ENCODE data around the gene CALD1. TPM values are rescaled to one million over a fixed set of nuclear protein-coding genes. Genes with fewer than 3 reads are reported as not detected.

The CALD1 gene
- polyA plus RNA-seq, 1 donor, result 191 TPM

DNA sequence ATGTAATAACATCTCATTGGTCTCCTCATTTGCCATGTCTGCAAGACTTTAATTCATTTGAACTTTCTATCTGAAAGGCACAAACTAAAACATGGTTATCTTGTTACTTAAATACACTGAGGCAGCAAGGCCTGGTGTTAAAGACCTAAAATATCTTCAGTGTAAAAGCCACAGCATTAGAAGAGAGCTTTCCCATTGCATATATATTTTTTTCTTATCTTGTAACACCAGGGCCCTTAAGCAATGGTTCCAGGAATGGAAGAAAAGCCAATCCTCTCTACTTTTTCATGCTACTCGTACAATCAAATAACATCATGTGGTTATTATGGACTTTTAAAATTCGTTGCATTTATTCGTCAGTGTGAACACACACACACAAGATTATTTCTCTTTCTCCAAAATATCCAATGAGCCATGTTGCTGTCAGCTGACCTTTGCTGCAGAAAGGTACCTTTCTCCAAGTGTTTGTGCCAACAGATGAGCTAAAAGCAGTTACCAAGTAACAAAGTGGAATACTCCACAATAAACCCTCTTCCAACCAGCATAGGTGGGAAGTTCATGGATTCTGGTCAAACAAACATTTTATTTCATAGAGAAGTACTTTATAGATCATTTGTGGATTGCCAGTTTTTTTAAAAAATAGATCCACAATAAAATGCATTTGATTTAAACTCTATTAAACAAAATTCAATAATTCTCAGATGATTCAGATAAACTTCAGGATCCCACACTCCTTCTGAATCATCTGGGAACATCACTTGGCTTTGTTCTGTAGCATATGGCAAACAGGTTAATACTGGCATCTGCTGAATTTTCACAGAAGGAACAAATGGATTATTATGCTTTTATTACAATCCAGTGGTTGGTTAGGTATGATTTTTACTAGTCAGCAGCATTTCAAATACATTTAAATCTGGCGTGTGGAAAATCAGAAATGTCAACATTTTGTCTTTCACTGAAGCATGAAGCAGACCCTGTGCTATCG lies 143.6 kb downstream of the CALD1 start:
- Histone ChIP-seq H3K4me3 (ENCODE audit: low read length) (no peak overlapping the region), H3K27me3 (ENCODE audit: control insufficient read depth, insufficient read depth, low read length) (no peaks in the 10 kb centered on the region), H3K9me3 (ENCODE audit: control insufficient read depth, low read depth, low read length) (no peaks in the 10 kb centered on the region), H3K4me1 (ENCODE audit: control insufficient read depth, insufficient read depth, low read length) (no peaks in the 10 kb centered on the region), H3K36me3 (ENCODE audit: control insufficient read depth, insufficient read depth, low read length) (no peaks in the 10 kb centered on the region), H3K27ac (ENCODE audit: low read length) (no peak overlapping the region)
- WGBS (ENCODE audit: insufficient coverage, low lambda C conversion rate), result 89% methylated on average over 5 of the region's 5 CpGs
- no peak for DNase-seq

- Histone ChIP-seq H3K9me3 (ENCODE audit: control insufficient read depth, low read depth, low read length) (peaks cover 3% of the 10 kb centered on the region), H3K4me3 (ENCODE audit: low read length) (no peak overlapping the region), H3K4me1 (ENCODE audit: control insufficient read depth, insufficient read depth, low read length) (no peaks in the 10 kb centered on the region), H3K27ac (ENCODE audit: low read length) (no peak overlapping the region), H3K27me3 (ENCODE audit: control insufficient read depth, insufficient read depth, low read length) (no peaks in the 10 kb centered on the region), H3K36me3 (ENCODE audit: control insufficient read depth, insufficient read depth, low read length) (peaks cover 7% of the 10 kb centered on the region)
- no peak for DNase-seq
- 93% methylated on average over 3 of the region's 5 CpGs for WGBS (ENCODE audit: insufficient coverage, low lambda C conversion rate)
These were observed 146.3 kb downstream of the CALD1 start for GRCh38 chr7:134925766-134926165.

DNA sequence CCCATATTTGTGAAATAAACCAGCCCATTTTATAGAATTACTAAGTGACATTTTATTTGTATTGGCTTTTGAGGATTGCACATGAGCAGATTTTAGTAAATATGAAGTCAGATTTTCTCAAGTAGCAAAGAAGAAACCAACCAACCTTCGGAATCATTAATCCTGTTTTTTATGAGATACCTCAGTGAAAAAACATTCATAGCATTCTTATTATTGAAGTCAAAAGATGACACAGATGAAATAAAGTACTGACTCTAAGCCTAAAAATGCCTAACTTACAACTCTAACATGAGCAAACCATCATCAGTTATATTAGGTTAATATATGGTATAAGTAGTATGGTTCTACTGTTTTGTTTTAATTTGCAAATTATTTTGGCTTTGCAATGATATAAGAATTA lies 147.0 kb downstream of the CALD1 start:
- H3K9me3 ChIP-seq (ENCODE audit: control insufficient read depth, low read depth, low read length), result peaks cover 3% of the 10 kb centered on the region
- WGBS (ENCODE audit: insufficient coverage, low lambda C conversion rate), result no CpG with 5 or more reads among the region's 1 CpG
- H3K27ac ChIP-seq (ENCODE audit: low read length), result no peak overlapping the region
- no peak overlapping the region for H3K4me3 ChIP-seq (ENCODE audit: low read length)
- H3K27me3 ChIP-seq (ENCODE audit: control insufficient read depth, insufficient read depth, low read length), result no peaks in the 10 kb centered on the region
- no peaks in the 10 kb centered on the region for H3K4me1 ChIP-seq (ENCODE audit: control insufficient read depth, insufficient read depth, low read length)
- peaks cover 7% of the 10 kb centered on the region for H3K36me3 ChIP-seq (ENCODE audit: control insufficient read depth, insufficient read depth, low read length)
- no peak for DNase-seq

DNA sequence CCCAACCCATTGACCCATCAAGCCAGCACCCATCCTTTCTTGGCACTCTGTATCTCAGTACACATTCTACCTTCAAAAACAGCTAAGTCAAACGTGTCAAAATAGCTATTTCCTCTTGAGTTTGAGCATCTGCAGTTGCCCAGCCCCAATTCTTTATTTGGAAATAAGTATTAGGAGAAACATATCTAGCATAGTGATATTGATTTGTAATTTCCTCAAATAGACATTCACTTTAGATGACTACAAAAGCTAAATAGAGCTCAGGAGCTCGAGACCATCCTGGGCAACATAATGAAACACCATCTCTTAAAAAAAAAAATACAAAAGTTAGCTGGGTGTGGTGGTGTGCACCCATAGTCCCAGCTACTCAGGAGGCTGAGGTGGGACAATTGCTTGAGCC lies 147.6 kb downstream of the CALD1 start:
- no peaks in the 10 kb centered on the region for H3K27me3 ChIP-seq (ENCODE audit: control insufficient read depth, insufficient read depth, low read length)
- no peaks in the 10 kb centered on the region for H3K4me1 ChIP-seq (ENCODE audit: control insufficient read depth, insufficient read depth, low read length)
- H3K9me3 ChIP-seq (ENCODE audit: control insufficient read depth, low read depth, low read length), result peaks cover 3% of the 10 kb centered on the region
- H3K4me3 ChIP-seq (ENCODE audit: low read length), result no peak overlapping the region
- H3K36me3 ChIP-seq (ENCODE audit: control insufficient read depth, insufficient read depth, low read length), result peaks cover 7% of the 10 kb centered on the region
- DNase-seq, result no peak
- H3K27ac ChIP-seq (ENCODE audit: low read length), result no peak overlapping the region
- no CpG with 5 or more reads among the region's 2 CpGs for WGBS (ENCODE audit: insufficient coverage, low lambda C conversion rate)

- no peak for DNase-seq
- 100% methylated on average over 2 of the region's 3 CpGs for WGBS (ENCODE audit: insufficient coverage, low lambda C conversion rate)
- Histone ChIP-seq H3K27me3 (ENCODE audit: control insufficient read depth, insufficient read depth, low read length) (no peaks in the 10 kb centered on the region), H3K27ac (ENCODE audit: low read length) (no peak overlapping the region), H3K9me3 (ENCODE audit: control insufficient read depth, low read depth, low read length) (peaks cover 3% of the 10 kb centered on the region), H3K4me1 (ENCODE audit: control insufficient read depth, insufficient read depth, low read length) (no peaks in the 10 kb centered on the region), H3K4me3 (ENCODE audit: low read length) (no peak overlapping the region), H3K36me3 (ENCODE audit: control insufficient read depth, insufficient read depth, low read length) (peaks cover 7% of the 10 kb centered on the region)
These were observed 148.3 kb downstream of the CALD1 start for GRCh38 chr7:134927723-134928122.

DNA sequence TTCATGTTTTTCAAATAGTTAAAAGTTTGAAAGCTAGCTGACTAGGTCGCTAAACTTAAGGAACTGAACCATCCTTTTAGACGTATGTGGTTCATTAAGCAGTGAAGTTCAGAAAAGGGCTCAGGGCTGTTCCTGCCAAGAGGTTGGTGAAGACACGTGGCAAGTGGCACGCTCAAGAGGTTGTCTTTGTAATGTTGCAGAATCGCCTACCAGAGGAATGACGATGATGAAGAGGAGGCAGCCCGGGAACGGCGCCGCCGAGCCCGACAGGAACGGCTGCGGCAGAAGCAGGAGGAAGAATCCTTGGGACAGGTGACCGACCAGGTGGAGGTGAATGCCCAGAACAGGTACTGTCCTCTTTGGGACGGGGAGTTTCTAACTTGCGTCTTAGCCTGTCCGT lies 149.1 kb downstream of the CALD1 start:
- peaks cover 7% of the 10 kb centered on the region for H3K36me3 ChIP-seq (ENCODE audit: control insufficient read depth, insufficient read depth, low read length)
- no peak overlapping the region for H3K27ac ChIP-seq (ENCODE audit: low read length)
- no peaks in the 10 kb centered on the region for H3K4me1 ChIP-seq (ENCODE audit: control insufficient read depth, insufficient read depth, low read length)
- H3K9me3 ChIP-seq (ENCODE audit: control insufficient read depth, low read depth, low read length), result peaks cover 6% of the 10 kb centered on the region
- H3K4me3 ChIP-seq (ENCODE audit: low read length), result no peak overlapping the region
- no peak for DNase-seq
- whole genome bisulfite sequencing (ENCODE audit: insufficient coverage, low lambda C conversion rate), result 100% methylated on average over 5 of the region's 18 CpGs
- no peaks in the 10 kb centered on the region for H3K27me3 ChIP-seq (ENCODE audit: control insufficient read depth, insufficient read depth, low read length)

GRCh38 chr7:134931487-134931886 lies 152.1 kb downstream of the CALD1 start:
- no CpG with 5 or more reads among the region's 1 CpG for WGBS (ENCODE audit: insufficient coverage, low lambda C conversion rate)
- Histone ChIP-seq H3K27me3 (ENCODE audit: control insufficient read depth, insufficient read depth, low read length) (no peaks in the 10 kb centered on the region), H3K4me1 (ENCODE audit: control insufficient read depth, insufficient read depth, low read length) (no peaks in the 10 kb centered on the region), H3K36me3 (ENCODE audit: control insufficient read depth, insufficient read depth, low read length) (peaks cover 13% of the 10 kb centered on the region), H3K9me3 (ENCODE audit: control insufficient read depth, low read depth, low read length) (peaks cover 6% of the 10 kb centered on the region), H3K4me3 (ENCODE audit: low read length) (no peak overlapping the region), H3K27ac (ENCODE audit: low read length) (no peak overlapping the region)
- DNase-seq, result no peak

GRCh38 chr7:134932707-134933370 lies 153.4 kb downstream of the CALD1 start:
- Histone ChIP-seq H3K4me3 (ENCODE audit: low read length) (no peak overlapping the region), H3K4me1 (ENCODE audit: control insufficient read depth, insufficient read depth, low read length) (no peaks in the 10 kb centered on the region), H3K27me3 (ENCODE audit: control insufficient read depth, insufficient read depth, low read length) (no peaks in the 10 kb centered on the region), H3K9me3 (ENCODE audit: control insufficient read depth, low read depth, low read length) (peaks cover 6% of the 10 kb centered on the region), H3K27ac (ENCODE audit: low read length) (peak overlapping the region; percentile 9), H3K36me3 (ENCODE audit: control insufficient read depth, insufficient read depth, low read length) (peaks cover 14% of the 10 kb centered on the region)
- 77% methylated on average over 4 of the region's 17 CpGs for WGBS (ENCODE audit: insufficient coverage, low lambda C conversion rate)
- DNase-seq, result no peak

- Histone ChIP-seq H3K9me3 (ENCODE audit: control insufficient read depth, low read depth, low read length) (peaks cover 5% of the 10 kb centered on the region), H3K27ac (ENCODE audit: low read length) (peak overlapping the region; percentile 9), H3K36me3 (ENCODE audit: control insufficient read depth, insufficient read depth, low read length) (peaks cover 14% of the 10 kb centered on the region), H3K27me3 (ENCODE audit: control insufficient read depth, insufficient read depth, low read length) (no peaks in the 10 kb centered on the region), H3K4me3 (ENCODE audit: low read length) (no peak overlapping the region), H3K4me1 (ENCODE audit: control insufficient read depth, insufficient read depth, low read length) (no peaks in the 10 kb centered on the region)
- DNase-seq, result no peak
- 88% methylated on average over 3 of the region's 3 CpGs for WGBS (ENCODE audit: insufficient coverage, low lambda C conversion rate)
These were observed 154.1 kb downstream of the CALD1 start for GRCh38 chr7:134933460-134934068.

DNA sequence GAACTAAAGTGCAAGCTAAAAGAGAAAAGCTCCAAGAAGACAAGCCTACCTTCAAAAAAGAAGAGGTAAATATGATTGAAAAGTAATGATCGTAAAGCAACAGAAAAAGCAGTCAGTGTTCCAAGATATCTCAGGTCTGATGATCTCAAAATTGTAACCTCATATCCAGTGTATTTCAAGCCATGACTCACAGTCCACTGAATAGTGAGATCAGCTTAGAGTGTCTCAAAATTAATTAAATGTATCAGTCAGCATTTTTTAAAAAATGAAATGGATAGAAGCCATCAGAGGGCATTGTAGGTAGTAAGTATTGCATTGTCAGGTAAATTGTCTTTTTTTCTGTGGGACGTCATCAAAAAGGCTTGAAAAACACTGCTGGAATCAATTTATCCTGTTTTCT lies 156.3 kb downstream of the CALD1 start:
- WGBS (ENCODE audit: insufficient coverage, low lambda C conversion rate), result 100% methylated on average over 1 of the region's 2 CpGs
- peaks cover 3% of the 10 kb centered on the region for H3K9me3 ChIP-seq (ENCODE audit: control insufficient read depth, low read depth, low read length)
- peaks cover 8% of the 10 kb centered on the region for H3K36me3 ChIP-seq (ENCODE audit: control insufficient read depth, insufficient read depth, low read length)
- no peak for DNase-seq
- H3K27ac ChIP-seq (ENCODE audit: low read length), result no peak overlapping the region
- H3K4me3 ChIP-seq (ENCODE audit: low read length), result no peak overlapping the region
- no peaks in the 10 kb centered on the region for H3K27me3 ChIP-seq (ENCODE audit: control insufficient read depth, insufficient read depth, low read length)
- H3K4me1 ChIP-seq (ENCODE audit: control insufficient read depth, insufficient read depth, low read length), result no peaks in the 10 kb centered on the region

All from large intestine (tissue), 3 donors.